NCI-H345 treated with DMSO at 0.1 percent for 48 hours (cell line): ENCODE results near the gene C1QTNF5.
"Not testable (repeated sequence)": the region's sequence is repeated elsewhere in the genome, so short reads cannot be mapped to it uniquely, and the experiment has no call there.

ENCODE experiments used
- DNase-seq: peaks from one replicate; lab custom pipeline; 2025; ENCODE audit not compliant: unreplicated experiment; lab: John Stamatoyannopoulos, UW

C1QTNF5 gene

GRCh38 chr11:119340335-119341221, at the start of gene C1QTNF5:
Gene C1QTNF5 (minus strand): TSS chr11:119340883. CDS start chr11:119340397, 486 bp downstream.
- DNase-seq = no peak

- DNase-seq = no peak
These were observed 49.0 kb upstream of the C1QTNF5 start for GRCh38 chr11:119389611-119390254.

GRCh38 chr11:119388103-119388502, 47.4 kb upstream of the C1QTNF5 start:
- DNase-seq = no peak

- DNase-seq = no peak
These were observed 43.6 kb upstream of the C1QTNF5 start for GRCh38 chr11:119384332-119384731.

- not testable (repeated sequence) for DNase-seq
These were observed 41.8 kb upstream of the C1QTNF5 start for GRCh38 chr11:119382513-119382912.

- peak; percentile 14 for DNase-seq
These were observed 41.4 kb upstream of the C1QTNF5 start for GRCh38 chr11:119382101-119382500.

- peak; percentile 86 for DNase-seq
These were observed 40.7 kb upstream of the C1QTNF5 start, which contains the start of gene USP2 for GRCh38 chr11:119381181-119381988. Gene USP2 (minus strand): TSS chr11:119381690. CDS start chr11:119373480, 8,210 bp downstream.

- no peak for DNase-seq
These were observed 40.1 kb upstream of the C1QTNF5 start for GRCh38 chr11:119380827-119381180.

- no peak for DNase-seq
These were observed 39.6 kb upstream of the C1QTNF5 start for GRCh38 chr11:119380160-119380826.

- no peak for DNase-seq
These were observed 38.3 kb upstream of the C1QTNF5 start for GRCh38 chr11:119378851-119379465.

- DNase-seq = no peak
These were observed 37.4 kb upstream of the C1QTNF5 start for GRCh38 chr11:119377961-119378667.

GRCh38 chr11:119377112-119377901, 36.6 kb upstream of the C1QTNF5 start:
- no peak for DNase-seq

- peak; percentile 16 for DNase-seq
These were observed 35.6 kb upstream of the C1QTNF5 start for GRCh38 chr11:119376197-119376847.

GRCh38 chr11:119375337-119376196, 34.9 kb upstream of the C1QTNF5 start:
- DNase-seq = no peak

GRCh38 chr11:119374632-119375336, 34.1 kb upstream of the C1QTNF5 start:
- DNase-seq = no peak

- peak; percentile 29 for DNase-seq
These were observed 33.4 kb upstream of the C1QTNF5 start for GRCh38 chr11:119373921-119374631.
